HAP-1 (cell line): Measurements from ENCODE around the gene CDON.
"Not testable (repeated sequence)": the region's sequence is repeated elsewhere in the genome, so short reads cannot be mapped to it uniquely, and the experiment has no call there.

ENCODE experiments used
- DNase-seq, 2 experiments: peaks; one replicate each; pipeline ENCODE4 v3.0.0-alpha.2; 2016 to 2020; ENCODE audit warnings: low spot score in 2 of 2
- H3K27me3 ChIP-seq: fragments of 250-450 bp; sonication (Bioruptor Pico); 2 replicates; pipeline ENCODE4 v1.5.1; 2020; ENCODE audit warnings: low read depth, mild to moderate bottlenecking, moderate library complexity
- H3K36me3 ChIP-seq: fragments of 250-450 bp; sonication (Bioruptor Pico); replicated peaks from 2 replicates; pipeline ENCODE4 v1.5.1; 2020; ENCODE audit warnings: mild to moderate bottlenecking
- H3K4me1 ChIP-seq: fragments of 250-450 bp; sonication (Bioruptor Pico); 2 replicates; pipeline ENCODE4 v1.5.1; 2020; ENCODE audit warnings: mild to moderate bottlenecking
- H3K4me3 ChIP-seq: fragments of 250-450 bp; sonication (Bioruptor Pico); 2 replicates; pipeline ENCODE4 v1.5.1; 2020; ENCODE audit warnings: mild to moderate bottlenecking, moderate library complexity
- H3K9me3 ChIP-seq: fragments of 250-450 bp; sonication (Bioruptor Pico); 2 replicates; pipeline ENCODE4 v1.5.1; 2020; ENCODE audit warnings: mild to moderate bottlenecking, moderate library complexity
- in situ Hi-C: fragments of 300-500 bp; cut with MboI; formaldehyde crosslinking; loops from 3 replicates; pipeline ENCODE4 v1.14.3; 2020; ENCODE audit warnings: low sequenced_read_pairs, inconsistent platforms, mixed read lengths

CDON gene

GRCh38 chr11:126048197-126048596, 14.5 kb downstream of the CDON start:
- Histone ChIP-seq H3K27me3 (no peaks in the 10 kb centered on the region), H3K36me3 (no peaks in the 10 kb centered on the region), H3K4me1 (peaks cover 4% of the 10 kb centered on the region), H3K9me3 (no peaks in the 10 kb centered on the region), H3K4me3 (no peak overlapping the region)
- DNase-seq: no peak
- in situ Hi-C loops: no loop called here

GRCh38 chr11:126046570-126047195, 16.0 kb downstream of the CDON start:
- Histone ChIP-seq H3K9me3 (no peaks in the 10 kb centered on the region), H3K4me3 (no peak overlapping the region), H3K27me3 (no peaks in the 10 kb centered on the region), H3K36me3 (no peaks in the 10 kb centered on the region), H3K4me1 (peaks cover 4% of the 10 kb centered on the region)
- in situ Hi-C loops: no loop called here
- no peak for DNase-seq

- DNase-seq: no peak
- Histone ChIP-seq H3K9me3 (no peaks in the 10 kb centered on the region), H3K4me3 (no peak overlapping the region), H3K27me3 (no peaks in the 10 kb centered on the region), H3K36me3 (no peaks in the 10 kb centered on the region), H3K4me1 (peaks cover 3% of the 10 kb centered on the region; the same call in 1 of the 2 replicates)
- in situ Hi-C loops: no loop called here
Measured at GRCh38 chr11:126039485-126040271, 23.0 kb downstream of the CDON start.

GRCh38 chr11:126035718-126036117, 26.9 kb downstream of the CDON start:
- DNase-seq: no peak
- no peaks in the 10 kb centered on the region for H3K36me3 ChIP-seq
- in situ Hi-C loops: no loop called here
- H3K27me3 ChIP-seq: no peaks in the 10 kb centered on the region
- peaks cover 3% of the 10 kb centered on the region; the same call in 1 of the 2 replicates for H3K4me1 ChIP-seq
- H3K4me3 ChIP-seq: no peak overlapping the region
- no peaks in the 10 kb centered on the region for H3K9me3 ChIP-seq

GRCh38 chr11:126034933-126035425, 27.7 kb downstream of the CDON start:
- H3K9me3 ChIP-seq: no peaks in the 10 kb centered on the region
- peaks cover 3% of the 10 kb centered on the region; the same call in 1 of the 2 replicates for H3K4me1 ChIP-seq
- no peaks in the 10 kb centered on the region for H3K27me3 ChIP-seq
- in situ Hi-C loops: no loop called here
- no peaks in the 10 kb centered on the region for H3K36me3 ChIP-seq
- no peak overlapping the region for H3K4me3 ChIP-seq
- DNase-seq: no peak

GRCh38 chr11:126034039-126034932, 28.4 kb downstream of the CDON start:
- H3K4me3 ChIP-seq: no peak overlapping the region
- in situ Hi-C loops: no loop called here
- H3K4me1 ChIP-seq: peaks cover 3% of the 10 kb centered on the region; the same call in 1 of the 2 replicates

GRCh38 chr11:126032375-126032774, 30.3 kb downstream of the CDON start:
- H3K4me1 ChIP-seq: peaks cover 3% of the 10 kb centered on the region; the same call in 1 of the 2 replicates
- in situ Hi-C loops: no loop called here
- H3K36me3 ChIP-seq: no peaks in the 10 kb centered on the region
- H3K4me3 ChIP-seq: no peak overlapping the region
- H3K9me3 ChIP-seq: no peaks in the 10 kb centered on the region
- no peaks in the 10 kb centered on the region for H3K27me3 ChIP-seq
- DNase-seq: no peak

More at GRCh38 chr11:126034039-126034932, 28.4 kb downstream of the CDON start:
- Histone ChIP-seq H3K9me3 (no peaks in the 10 kb centered on the region), H3K36me3 (no peaks in the 10 kb centered on the region), H3K27me3 (no peaks in the 10 kb centered on the region)
- no peak for DNase-seq

- Histone ChIP-seq H3K4me3 (no peak overlapping the region), H3K27me3 (no peaks in the 10 kb centered on the region), H3K4me1 (no peaks in the 10 kb centered on the region), H3K36me3 (no peaks in the 10 kb centered on the region), H3K9me3 (no peaks in the 10 kb centered on the region)
- DNase-seq: no peak
- in situ Hi-C loops: no loop called here
Measured at GRCh38 chr11:126029805-126030204, 32.9 kb downstream of the CDON start.

- Histone ChIP-seq H3K9me3 (no peaks in the 10 kb centered on the region), H3K4me3 (no peak overlapping the region), H3K27me3 (no peaks in the 10 kb centered on the region), H3K4me1 (no peaks in the 10 kb centered on the region), H3K36me3 (no peaks in the 10 kb centered on the region)
- no peak for DNase-seq
- in situ Hi-C loops: no loop called here
Measured at GRCh38 chr11:126029237-126029636, 33.4 kb downstream of the CDON start.

GRCh38 chr11:126028534-126028933, 34.1 kb downstream of the CDON start:
- H3K4me1 ChIP-seq, H3K9me3 ChIP-seq, DNase-seq, H3K27me3 ChIP-seq, in situ Hi-C loops, H3K4me3 ChIP-seq, H3K36me3 ChIP-seq: not testable (repeated sequence)

GRCh38 chr11:126026579-126026978, 36.1 kb downstream of the CDON start:
- no peaks in the 10 kb centered on the region for H3K27me3 ChIP-seq

GRCh38 chr11:126025822-126026221, 36.8 kb downstream of the CDON start:
- in situ Hi-C loops: no loop called here
- no peaks in the 10 kb centered on the region for H3K27me3 ChIP-seq
- no peak for DNase-seq

More at GRCh38 chr11:126026579-126026978, 36.1 kb downstream of the CDON start:
- no peaks in the 10 kb centered on the region for H3K36me3 ChIP-seq
- in situ Hi-C loops: no loop called here
- no peaks in the 10 kb centered on the region for H3K9me3 ChIP-seq
- no peak overlapping the region for H3K4me3 ChIP-seq
- H3K4me1 ChIP-seq: no peaks in the 10 kb centered on the region
- DNase-seq: no peak

GRCh38 chr11:126024123-126024522, 38.5 kb downstream of the CDON start:
- Histone ChIP-seq H3K4me1 (no peaks in the 10 kb centered on the region), H3K27me3 (no peaks in the 10 kb centered on the region), H3K9me3 (no peaks in the 10 kb centered on the region), H3K36me3 (no peaks in the 10 kb centered on the region), H3K4me3 (no peak overlapping the region)
- in situ Hi-C loops: no loop called here
- DNase-seq: no peak

More at GRCh38 chr11:126025822-126026221, 36.8 kb downstream of the CDON start:
- H3K4me3 ChIP-seq: no peak overlapping the region
- H3K9me3 ChIP-seq: no peaks in the 10 kb centered on the region
- no peaks in the 10 kb centered on the region for H3K36me3 ChIP-seq
- no peaks in the 10 kb centered on the region for H3K4me1 ChIP-seq
